ENCODE results near the gene MIAT. TPM values are rescaled to one million over a fixed set of nuclear protein-coding genes. Genes with fewer than 3 reads are reported as not detected.

The MIAT gene
- total and polyA plus RNA-seq, 2 of the 4 experiments (the other 2 are of a cell fraction) = 0.54 to 0.65 TPM

DNA sequence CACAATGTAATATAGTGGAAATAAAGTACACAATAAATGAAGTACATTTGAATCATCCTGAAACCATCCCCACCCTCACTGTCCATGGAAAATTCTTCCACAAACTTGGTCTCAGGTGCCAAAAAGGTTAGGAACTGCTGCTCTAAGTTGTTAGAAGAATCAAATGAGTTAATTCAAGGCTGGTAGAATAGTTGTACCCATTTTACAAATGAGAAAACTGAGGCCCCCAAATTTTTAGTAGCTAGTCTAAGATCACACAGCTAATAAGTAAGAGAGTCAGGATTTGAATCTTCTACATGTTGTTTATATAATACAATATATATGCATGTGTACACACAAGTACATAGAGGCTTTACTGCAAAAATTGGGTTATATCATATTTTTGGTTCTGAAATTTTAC is 43.1 kb downstream of the MIAT start:
- in situ Hi-C loops (cut with MboI; ENCODE audit: low sequenced_read_pairs) (no loop called here), intact Hi-C loops (cut with micrococcal nuclease) (no loop called here), dilution Hi-C loops (cut with HindIII; ENCODE audit: low sequenced_read_pairs, unreplicated experiment) (no loop called here)
- Histone ChIP-seq H3K79me1 (ENCODE audit: low read depth in 1 of 2, low read length in 2 of 2) (peaks cover 7 to 27% of the 10 kb centered on the region in 2 experiments; a peak in 3 of 4 replicates), H3K4me1 (ENCODE audit: control insufficient read depth, insufficient read depth, low read length) (peaks cover 2% of the 10 kb centered on the region; the same call in 1 of the 2 replicates), H2AK5ac (ENCODE audit: low read depth, low read length) (no peak overlapping the region), H2BK20ac (ENCODE audit: low read depth, low read length) (no peak overlapping the region), H2BK120ac (ENCODE audit: low read depth, low read length) (no peak overlapping the region), H2AK9ac (replicated peaks; ENCODE audit: low read depth, low read length, poor library complexity) (no peak overlapping the region), H3K4me2 (ENCODE audit: low read depth, low read length) (no peak overlapping the region), H2BK5ac (ENCODE audit: low read depth, low read length, poor library complexity, severe bottlenecking) (no peak overlapping the region), H2BK15ac (ENCODE audit: low read depth, low read length) (no peak overlapping the region), H3K9me3 (ENCODE audit: control insufficient read depth, insufficient read depth, low read length) (peaks cover 14% of the 10 kb centered on the region), H3K56ac (ENCODE audit: extremely low read depth, insufficient read depth, low read length) (no peak overlapping the region), H3K18ac (ENCODE audit: low read depth, low read length) (no peak overlapping the region), H4K91ac (ENCODE audit: insufficient read depth, low read depth, low read length) (no peak overlapping the region), H4K20me1 (ENCODE audit: insufficient read depth, low read length) (peaks cover 5% of the 10 kb centered on the region; the same call in 1 of the 2 replicates), H4K5ac (ENCODE audit: low read depth, low read length) (no peak overlapping the region), H3K14ac (replicated peaks; ENCODE audit: low read depth, low read length) (no peak overlapping the region), H2AFZ (replicated peaks; ENCODE audit: low read length, poor library complexity) (no peak overlapping the region), H3K23ac (ENCODE audit: low read depth, low read length) (no peak overlapping the region), H3K4ac (ENCODE audit: low read depth, low read length) (no peak overlapping the region), H3K27me3 (ENCODE audit: control insufficient read depth, insufficient read depth, low read length) (no peaks in the 10 kb centered on the region), H3K36me3 (ENCODE audit: control insufficient read depth, insufficient read depth, low read length) (peaks cover 7% of the 10 kb centered on the region; the same call in 1 of the 2 replicates), H4K8ac (ENCODE audit: low read depth in 2 of 2, low read length in 2 of 2) (no peak overlapping the region), H3K9me1 (ENCODE audit: insufficient read depth, low read length) (peaks cover 5% of the 10 kb centered on the region; the same call in 1 of the 2 replicates), H3K4me3 (ENCODE audit: insufficient read depth, low read depth, low read length) (no peak overlapping the region), H3K27ac (ENCODE audit: insufficient read depth, low read length) (no peak overlapping the region), H3K9ac (ENCODE audit: low read depth, low read length) (no peak overlapping the region)
- DNase-seq (no peak), ATAC-seq (ENCODE audit: low read depth) (no peak)
- CTCF ChIA-PET = interaction anchor here (0.6 kb wide), 1 partner anchor 19 kb away, joined by 3 read pairs; no protein-coding TSS in a partner anchor
- BruUV-seq (replicated peaks) = no TSS peak
- POLR2A ChIA-PET (ENCODE audit: unreplicated experiment) = no interaction called here
- no peak for TF ChIP-seq CEBPB (IDR thresholded peaks at IDR 0.05; ENCODE audit: low read depth, low read length)
- TF ChIP-seq RFX5 (IDR thresholded peaks at IDR 0.05; ENCODE audit: low read depth, low read length) = no peak
- TF ChIP-seq NFE2L2 (IDR thresholded peaks at IDR 0.05; ENCODE audit: low read depth, low read length) = no peak

Data from IMR-90 (cell line).